Cardiac muscle cell (in vitro differentiated cells and primary cell): Measurements from ENCODE around the gene TAS2R60. TPM values are rescaled to one million over a fixed set of nuclear protein-coding genes. Genes with fewer than 3 reads are reported as not detected.
"Not testable (repeated sequence)": the region's sequence is repeated elsewhere in the genome, so short reads cannot be mapped to it uniquely, and the experiment has no call there.

Source experiments
- DNase-seq, 2 donors: peaks; one replicate each; pipeline versions ENCODE4 v3.0.0 to v3.0.0-alpha.2; 2010 to 2017; ENCODE audit warnings: low read depth in 1 of 2, low spot score in 1 of 2
- H3K27ac ChIP-seq: fragments of 200-600 bp; sonication (generic); 2 replicates; pipeline ENCODE4 v1.5.1; 2016
- H3K27me3 ChIP-seq: fragments of 200-600 bp; sonication (generic); 2 replicates; pipeline ENCODE4 v1.6.0; 2016; ENCODE audit warnings: control low read depth
- H3K36me3 ChIP-seq: fragments of 200-600 bp; sonication (generic); 2 replicates; pipeline ENCODE4 v1.5.1; 2016; ENCODE audit warnings: control low read depth
- H3K4me1 ChIP-seq: fragments of 200-600 bp; sonication (generic); 2 replicates; pipeline ENCODE4 v1.8.1; 2017; ENCODE audit warnings: low read depth, mild to moderate bottlenecking, mixed run types
- H3K4me3 ChIP-seq: fragments of 200-600 bp; sonication (generic); 2 replicates; pipeline ENCODE4 v1.5.1; 2016; ENCODE audit warnings: mild to moderate bottlenecking
- H3K9me3 ChIP-seq: fragments of 200-600 bp; sonication (generic); 2 replicates; pipeline ENCODE4 v1.5.1; 2017; ENCODE audit warnings: low read depth, mild to moderate bottlenecking, control low read depth
- polyA plus RNA-seq: library from polyadenylated mRNA; unstranded; fragments of >200 nt; fragmentation: Nextera tagmentation; extraction: Ambion mirVana; gene quantifications from 2 replicates; pipeline ENCODE4 v1.2.1, GENCODE V29; 2016
- total RNA-seq: library from RNA; depleted of rRNA; stranded (reverse); fragments of >200 nt; gene quantifications from 2 replicates; pipeline ENCODE4 v1.2.3, GENCODE V29; 2016
- TF ChIP-seq, protein P1 (sequence below): IDR thresholded peaks from 2 replicates; pipeline ENCODE4 v1.5.1; 2012; ENCODE audit warnings: low read depth, mild to moderate bottlenecking, low read length

The TAS2R60 gene
- total and polyA plus RNA-seq, 2 experiments from 2014 or later, result not detected

DNA sequence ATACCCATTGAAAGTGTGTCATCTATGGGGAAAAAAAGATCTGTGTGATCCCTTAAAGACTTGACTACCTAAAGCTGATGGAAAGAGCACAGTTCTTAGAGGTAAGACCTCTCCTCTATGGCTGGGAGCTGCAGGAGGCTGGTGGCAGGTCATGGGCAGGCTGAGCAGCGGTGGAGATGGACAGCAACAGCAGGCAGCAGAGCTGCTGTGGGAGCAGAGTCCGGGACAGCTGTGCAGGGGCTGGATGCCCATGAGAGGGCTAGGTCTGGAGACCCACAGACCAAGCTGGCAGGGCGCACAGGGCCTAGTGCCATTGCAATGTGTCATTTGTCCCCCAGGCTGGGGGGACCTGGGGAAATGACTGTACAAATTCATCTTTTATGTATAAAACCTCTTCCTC is 21.2 kb upstream of the TAS2R60 start:
- H3K27ac ChIP-seq, result no peak overlapping the region

GRCh38 chr7:143424476-143424875 is 18.8 kb upstream of the TAS2R60 start:
- H3K27ac ChIP-seq, H3K4me1 ChIP-seq, H3K36me3 ChIP-seq, H3K4me3 ChIP-seq, H3K27me3 ChIP-seq, DNase-seq, H3K9me3 ChIP-seq: not testable (repeated sequence)

More for the DNA sequence above, 21.2 kb upstream of the TAS2R60 start:
- DNase-seq, result no peak
- TF ChIP-seq, protein P1, sequence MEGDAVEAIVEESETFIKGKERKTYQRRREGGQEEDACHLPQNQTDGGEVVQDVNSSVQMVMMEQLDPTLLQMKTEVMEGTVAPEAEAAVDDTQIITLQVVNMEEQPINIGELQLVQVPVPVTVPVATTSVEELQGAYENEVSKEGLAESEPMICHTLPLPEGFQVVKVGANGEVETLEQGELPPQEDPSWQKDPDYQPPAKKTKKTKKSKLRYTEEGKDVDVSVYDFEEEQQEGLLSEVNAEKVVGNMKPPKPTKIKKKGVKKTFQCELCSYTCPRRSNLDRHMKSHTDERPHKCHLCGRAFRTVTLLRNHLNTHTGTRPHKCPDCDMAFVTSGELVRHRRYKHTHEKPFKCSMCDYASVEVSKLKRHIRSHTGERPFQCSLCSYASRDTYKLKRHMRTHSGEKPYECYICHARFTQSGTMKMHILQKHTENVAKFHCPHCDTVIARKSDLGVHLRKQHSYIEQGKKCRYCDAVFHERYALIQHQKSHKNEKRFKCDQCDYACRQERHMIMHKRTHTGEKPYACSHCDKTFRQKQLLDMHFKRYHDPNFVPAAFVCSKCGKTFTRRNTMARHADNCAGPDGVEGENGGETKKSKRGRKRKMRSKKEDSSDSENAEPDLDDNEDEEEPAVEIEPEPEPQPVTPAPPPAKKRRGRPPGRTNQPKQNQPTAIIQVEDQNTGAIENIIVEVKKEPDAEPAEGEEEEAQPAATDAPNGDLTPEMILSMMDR, result no peak
- no peaks in the 10 kb centered on the region for H3K36me3 ChIP-seq
- no peak overlapping the region for H3K4me3 ChIP-seq
- H3K9me3 ChIP-seq, result no peaks in the 10 kb centered on the region
- no peaks in the 10 kb centered on the region for H3K4me1 ChIP-seq
- H3K27me3 ChIP-seq, result no peaks in the 10 kb centered on the region

GRCh38 chr7:143426479-143427142 is 16.6 kb upstream of the TAS2R60 start:
- H3K4me1 ChIP-seq, result no peaks in the 10 kb centered on the region
- no peaks in the 10 kb centered on the region for H3K27me3 ChIP-seq
- TF ChIP-seq, protein P1, result no peak
- no peak for DNase-seq
- no peak overlapping the region for H3K27ac ChIP-seq
- no peaks in the 10 kb centered on the region for H3K9me3 ChIP-seq
- no peaks in the 10 kb centered on the region for H3K36me3 ChIP-seq
- H3K4me3 ChIP-seq, result no peak overlapping the region

DNA sequence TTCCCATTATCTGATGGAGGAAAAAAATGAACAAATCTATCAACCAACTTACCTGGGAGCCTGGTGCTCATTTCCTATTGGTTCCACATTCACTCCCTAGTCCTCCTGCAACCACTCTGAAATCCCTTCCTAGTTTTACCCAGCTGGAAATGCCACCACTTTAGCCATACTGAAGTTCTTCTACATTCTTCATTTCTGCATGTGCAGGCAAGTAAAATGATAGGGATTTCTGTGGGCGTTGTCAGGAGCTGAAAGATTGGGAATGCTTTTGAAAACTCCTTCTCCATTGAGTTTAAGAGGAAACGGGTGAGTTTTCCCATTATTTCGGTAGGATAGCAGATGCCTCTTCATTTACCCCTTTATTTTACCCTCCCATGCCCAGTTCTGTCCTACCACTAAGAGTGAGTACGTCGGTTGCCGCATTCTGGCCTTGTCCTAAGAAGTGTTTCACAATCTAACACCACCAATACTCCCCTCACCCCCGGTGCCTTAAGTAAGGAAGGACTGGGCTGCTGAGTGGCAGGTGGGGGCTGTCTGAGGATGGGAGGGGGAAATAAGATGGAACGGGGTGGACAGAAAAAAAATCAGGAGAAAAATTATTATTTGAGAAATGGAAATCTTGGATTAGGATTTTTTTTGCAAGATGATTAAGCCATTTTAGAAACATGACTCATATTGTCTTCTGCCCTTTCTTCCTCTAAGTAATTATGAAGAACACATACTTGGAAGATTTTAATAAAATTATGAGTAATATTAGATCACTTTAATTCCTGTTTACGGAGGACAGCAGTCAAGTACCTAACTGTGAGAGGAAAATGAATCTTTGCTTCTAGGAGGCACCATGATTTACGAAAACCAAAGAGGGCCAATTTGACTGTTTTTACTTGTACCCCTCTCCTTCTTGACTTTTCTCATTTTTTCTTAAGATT is 13.2 kb upstream of the TAS2R60 start:
- Histone ChIP-seq H3K36me3 (no peaks in the 10 kb centered on the region), H3K9me3 (no peaks in the 10 kb centered on the region), H3K4me1 (no peaks in the 10 kb centered on the region), H3K27me3 (no peaks in the 10 kb centered on the region), H3K4me3 (no peak overlapping the region), H3K27ac (no peak overlapping the region)
- TF ChIP-seq, protein P1, result no peak
- DNase-seq, result peak in 1 of 2 donors; percentile 17

DNA sequence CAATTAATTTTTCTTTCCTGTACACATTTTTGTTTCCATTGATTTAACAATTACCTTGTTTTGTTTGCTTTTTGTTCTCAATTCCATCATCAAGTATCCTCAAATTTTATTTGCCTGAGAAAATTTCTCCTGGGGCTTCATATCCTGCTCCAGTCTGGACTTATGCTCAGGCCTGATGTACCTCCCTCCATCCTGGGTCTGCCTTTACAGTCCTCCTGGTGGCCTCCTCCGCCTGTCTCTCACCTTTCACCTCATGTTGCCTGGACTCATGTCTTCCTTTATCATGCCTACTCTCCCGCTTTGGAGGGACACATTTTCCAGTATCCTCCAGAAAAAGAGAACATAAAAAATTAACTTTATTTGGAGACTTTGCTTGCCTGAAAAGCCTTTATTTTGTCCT is 12.1 kb upstream of the TAS2R60 start:
- Histone ChIP-seq H3K27me3 (no peaks in the 10 kb centered on the region), H3K27ac (no peak overlapping the region), H3K9me3 (no peaks in the 10 kb centered on the region)

More for the DNA sequence above, 12.1 kb upstream of the TAS2R60 start:
- no peaks in the 10 kb centered on the region for H3K36me3 ChIP-seq
- H3K4me3 ChIP-seq, result no peak overlapping the region
- no peak for DNase-seq
- no peaks in the 10 kb centered on the region for H3K4me1 ChIP-seq
- TF ChIP-seq, protein P1, result no peak
